ENCODE data around the gene BHMT.
"Not testable (repeated sequence)": the region's sequence is repeated elsewhere in the genome, so short reads cannot be mapped to it uniquely, and the experiment has no call there.

The BHMT gene

DNA sequence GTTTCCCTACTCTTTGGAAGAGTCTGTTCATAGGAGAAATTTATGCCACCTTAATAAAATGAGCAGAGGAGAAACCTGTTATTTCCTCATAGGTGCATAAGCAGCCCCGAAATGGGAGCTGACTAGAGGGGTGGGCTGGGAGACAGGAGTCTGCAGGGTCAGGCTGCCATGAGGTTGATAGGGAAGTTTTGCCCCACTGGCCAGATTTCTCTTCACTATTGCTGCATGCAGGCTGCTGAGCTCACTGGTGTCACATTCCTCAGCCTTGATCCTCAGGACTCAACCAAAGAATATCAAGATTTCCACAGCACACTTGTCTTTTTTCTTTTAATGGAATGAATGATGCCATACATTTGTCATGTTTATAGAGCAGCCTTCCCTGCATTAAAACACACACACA, 60.7 kb downstream of the BHMT start:
- no peak for DNase-seq
- no peak for TF ChIP-seq POLR2A (IDR thresholded peaks at IDR 0.05; ENCODE audit: low read length)
- no peak for TF ChIP-seq GATA1 (IDR thresholded peaks at IDR 0.05; ENCODE audit: low read depth, low read length)

DNA sequence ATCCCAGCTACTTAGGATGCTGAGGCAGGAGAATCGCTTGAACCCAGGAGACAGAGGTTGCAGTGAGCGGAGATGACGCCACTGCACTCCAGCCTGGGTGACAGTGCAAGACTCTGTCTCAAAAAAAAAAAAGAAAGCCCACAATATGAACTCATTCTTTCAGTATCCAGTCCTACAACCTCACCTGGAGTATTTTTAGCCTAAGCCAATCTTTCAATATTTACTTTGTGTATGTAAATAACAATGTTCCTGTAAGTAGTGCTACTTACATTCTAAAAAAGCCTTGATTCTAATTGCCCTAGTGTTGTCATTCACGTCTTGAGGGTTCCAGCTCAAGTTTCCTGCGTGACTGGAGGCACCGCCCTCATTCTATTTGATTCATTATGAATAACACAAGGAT, 62.0 kb downstream of the BHMT start:
- DNase-seq: no peak
- no peak for TF ChIP-seq POLR2A (IDR thresholded peaks at IDR 0.05; ENCODE audit: low read length)
- TF ChIP-seq GATA1 (IDR thresholded peaks at IDR 0.05; ENCODE audit: low read depth, low read length): no peak

DNA sequence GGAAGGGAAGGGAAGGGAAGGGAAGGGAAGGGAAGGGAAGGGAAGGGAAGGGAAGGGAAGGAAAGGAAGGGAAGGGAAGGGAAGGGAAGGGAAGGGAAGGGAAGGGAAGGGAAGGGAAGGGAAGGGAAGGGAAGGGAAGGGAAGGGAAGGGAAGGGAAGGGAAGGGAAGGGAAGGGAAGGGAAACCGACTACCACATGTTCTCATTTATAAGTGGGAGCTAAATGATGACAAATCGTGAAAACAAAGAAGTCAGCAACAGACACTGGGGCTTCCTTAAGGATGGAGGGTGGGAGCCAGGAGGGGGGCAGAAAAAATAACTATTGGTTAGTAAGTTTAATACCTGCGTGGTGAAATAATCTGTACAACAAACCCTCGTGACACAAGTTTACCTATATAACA, 68.8 kb downstream of the BHMT start:
- DNase-seq: not testable (repeated sequence)

DNA sequence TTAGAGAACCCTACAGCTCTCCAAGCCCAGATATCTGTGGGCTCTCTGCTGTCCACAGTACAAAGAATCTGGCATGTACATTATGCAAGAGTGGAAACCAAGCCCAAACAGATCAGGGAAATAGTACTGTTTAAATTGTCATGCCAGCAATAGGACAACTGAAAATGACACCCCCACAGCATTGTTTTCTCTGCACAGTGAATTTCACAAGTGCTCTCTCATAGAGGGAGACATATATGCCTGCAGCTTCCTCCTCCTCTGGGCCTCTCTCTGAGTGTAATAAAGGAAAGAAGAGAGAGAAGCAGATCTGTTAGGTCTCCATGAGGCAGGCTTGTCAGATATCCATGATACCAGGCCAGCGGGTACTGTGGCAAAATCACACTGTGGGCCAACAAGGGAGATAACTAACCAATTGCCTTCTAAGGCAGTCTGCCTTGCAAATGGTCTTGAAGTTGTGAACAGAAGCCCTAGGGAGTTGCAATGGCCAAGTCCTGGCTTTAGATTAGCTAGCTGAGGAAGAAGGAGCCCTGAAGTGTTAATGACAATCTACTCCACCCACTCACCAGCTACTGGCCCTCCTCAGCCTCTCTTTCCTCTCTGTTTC, 69.9 kb downstream of the BHMT start:
- TF ChIP-seq POLR2A (IDR thresholded peaks at IDR 0.05; ENCODE audit: low read length) (no peak), GATA1 (IDR thresholded peaks at IDR 0.05; ENCODE audit: low read depth, low read length) (no peak)
- DNase-seq: peak in 1 of 2 experiments; percentile 18

All from erythroblast (primary cell).